ENCODE data around the gene SNTG2.

- TF ChIP-seq, protein P1, sequence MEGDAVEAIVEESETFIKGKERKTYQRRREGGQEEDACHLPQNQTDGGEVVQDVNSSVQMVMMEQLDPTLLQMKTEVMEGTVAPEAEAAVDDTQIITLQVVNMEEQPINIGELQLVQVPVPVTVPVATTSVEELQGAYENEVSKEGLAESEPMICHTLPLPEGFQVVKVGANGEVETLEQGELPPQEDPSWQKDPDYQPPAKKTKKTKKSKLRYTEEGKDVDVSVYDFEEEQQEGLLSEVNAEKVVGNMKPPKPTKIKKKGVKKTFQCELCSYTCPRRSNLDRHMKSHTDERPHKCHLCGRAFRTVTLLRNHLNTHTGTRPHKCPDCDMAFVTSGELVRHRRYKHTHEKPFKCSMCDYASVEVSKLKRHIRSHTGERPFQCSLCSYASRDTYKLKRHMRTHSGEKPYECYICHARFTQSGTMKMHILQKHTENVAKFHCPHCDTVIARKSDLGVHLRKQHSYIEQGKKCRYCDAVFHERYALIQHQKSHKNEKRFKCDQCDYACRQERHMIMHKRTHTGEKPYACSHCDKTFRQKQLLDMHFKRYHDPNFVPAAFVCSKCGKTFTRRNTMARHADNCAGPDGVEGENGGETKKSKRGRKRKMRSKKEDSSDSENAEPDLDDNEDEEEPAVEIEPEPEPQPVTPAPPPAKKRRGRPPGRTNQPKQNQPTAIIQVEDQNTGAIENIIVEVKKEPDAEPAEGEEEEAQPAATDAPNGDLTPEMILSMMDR (IDR thresholded peaks at IDR 0.05): no peak
- TF ChIP-seq POLR2AphosphoS5 (IDR thresholded peaks at IDR 0.05) (no peak), POLR2A (IDR thresholded peaks at IDR 0.05) (no peak)
Observed at GRCh38 chr2:1156059-1156458, 205.4 kb downstream of the SNTG2 start.

Data from prostate gland (tissue), 2 donors.